Fibroblast of the aortic adventitia (primary cell): Measurements from ENCODE around the gene TBC1D28. TPM values are rescaled to one million over a fixed set of nuclear protein-coding genes. Genes with fewer than 3 reads are reported as not detected.
A peak's percentile ranks its signal among the peaks of the same experiment; 100 is the strongest.
"Not testable (repeated sequence)": the region's sequence is repeated elsewhere in the genome, so short reads cannot be mapped to it uniquely, and the experiment has no call there.

Source experiments
- DNase-seq: peaks from one replicate; pipeline ENCODE4 v3.0.0-alpha.2; 2010; ENCODE audit warnings: low read depth
- H3K4me3 ChIP-seq: 2 replicates; pipeline ENCODE4 v1.5.1; 2011; ENCODE audit warnings: low read depth, mild to moderate bottlenecking, control low read depth, low read length, moderate library complexity
- total RNA-seq: library from RNA; depleted of rRNA; stranded (reverse); fragments of >200 nt; gene quantifications from 2 replicates; pipeline ENCODE4 v1.2.3, GENCODE V29; 2012; ENCODE audit warnings: low replicate concordance

The TBC1D28 gene
- total RNA-seq: not detected in 2 replicates

DNA sequence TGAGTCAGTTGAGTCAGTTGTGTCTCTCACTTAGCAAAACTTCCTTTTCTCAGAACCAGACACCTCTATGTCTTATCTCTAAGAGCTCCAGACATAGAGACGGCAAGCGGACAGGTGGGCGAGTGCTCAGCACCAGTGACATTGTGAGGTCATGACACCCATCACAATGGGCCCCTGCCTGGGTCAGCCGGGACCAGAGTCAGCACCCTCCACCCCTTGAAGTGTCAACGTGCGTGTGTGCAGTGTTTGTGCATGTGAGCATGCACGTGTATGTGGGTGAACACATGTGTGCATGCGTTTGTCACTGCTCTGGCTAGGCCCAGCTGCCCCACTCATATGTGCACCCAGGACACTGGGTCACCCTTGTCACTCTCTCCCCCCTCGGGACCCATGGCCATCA lies at the start of gene TBC1D28:
Gene TBC1D28, minus strand, starts transcription at position 101 of the 400 bp plus-strand sequence. CDS start 3,039 bp downstream, outside the sequence.
- not testable (repeated sequence) for DNase-seq

DNA sequence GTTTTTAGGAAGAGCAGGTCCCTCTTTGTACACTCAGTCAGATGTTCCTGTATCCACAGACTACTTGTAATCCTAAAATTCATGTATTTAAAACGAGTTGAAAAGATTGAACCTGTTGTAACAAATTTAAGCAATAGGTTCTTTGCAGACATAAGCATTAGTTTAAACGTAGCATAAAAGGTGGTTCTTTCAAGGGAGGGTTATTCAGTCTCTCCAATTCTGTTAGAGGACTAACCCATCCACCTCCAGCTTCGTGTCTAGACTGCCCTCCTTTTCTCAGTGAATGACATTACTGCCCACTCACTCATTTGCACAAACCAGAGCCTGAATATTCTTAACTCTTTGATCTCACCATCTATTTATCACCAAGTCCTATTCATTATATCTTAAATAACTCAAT lies 38.5 kb upstream of the TBC1D28 start:
- H3K4me3 ChIP-seq: peak overlapping the region; percentile 37
- peak; percentile 9 for DNase-seq

More for the DNA sequence above, at the start of gene TBC1D28:
- not testable (repeated sequence) for H3K4me3 ChIP-seq

DNA sequence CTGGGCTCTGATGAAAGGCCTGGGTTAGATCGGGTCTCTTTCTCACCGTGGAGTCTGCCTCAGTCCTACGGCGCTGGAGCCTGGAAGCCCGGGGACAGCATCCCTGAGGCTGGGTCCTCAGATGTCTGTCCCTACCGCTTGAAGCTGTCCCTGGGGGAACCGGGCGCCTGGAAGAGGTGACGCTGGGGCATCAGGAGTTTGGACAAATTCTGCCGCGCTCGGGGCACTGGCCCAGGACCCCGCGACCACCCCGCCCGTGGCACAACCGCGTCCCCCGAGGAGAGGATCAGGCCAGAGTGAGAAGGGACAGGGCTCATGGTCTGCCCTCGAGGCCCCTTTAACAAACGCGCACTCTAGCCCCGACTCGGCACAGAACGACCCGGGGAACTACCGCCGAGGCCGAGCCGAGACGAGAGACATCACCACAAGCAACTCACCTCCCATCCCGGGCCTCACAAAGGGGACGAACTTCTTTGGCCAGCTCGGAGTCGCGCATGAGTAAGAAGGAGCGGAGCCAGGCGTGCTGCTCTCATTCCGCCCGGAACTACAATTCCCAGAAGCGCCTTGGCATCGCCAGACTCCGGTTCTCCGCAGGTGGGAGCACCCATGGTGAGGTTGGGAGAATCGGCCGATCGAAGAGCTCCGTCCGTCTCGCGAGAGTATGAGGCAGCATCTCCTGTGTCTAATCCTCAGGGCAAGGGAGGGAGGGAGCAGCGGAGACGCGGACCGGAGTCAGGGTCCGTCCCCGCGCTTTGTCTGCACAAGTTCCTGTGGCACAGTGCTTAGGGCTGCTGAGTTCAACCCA lies 37.8 kb upstream of the TBC1D28 start, which contains the start of gene FOXO3B:
Gene FOXO3B, minus strand, starts transcription at position 548 of the 805 bp plus-strand sequence. CDS start 663 bp downstream, outside the sequence.
- H3K4me3 ChIP-seq: peak within 1 kb of the TSS; percentile 66
- peak; percentile 90 for DNase-seq

DNA sequence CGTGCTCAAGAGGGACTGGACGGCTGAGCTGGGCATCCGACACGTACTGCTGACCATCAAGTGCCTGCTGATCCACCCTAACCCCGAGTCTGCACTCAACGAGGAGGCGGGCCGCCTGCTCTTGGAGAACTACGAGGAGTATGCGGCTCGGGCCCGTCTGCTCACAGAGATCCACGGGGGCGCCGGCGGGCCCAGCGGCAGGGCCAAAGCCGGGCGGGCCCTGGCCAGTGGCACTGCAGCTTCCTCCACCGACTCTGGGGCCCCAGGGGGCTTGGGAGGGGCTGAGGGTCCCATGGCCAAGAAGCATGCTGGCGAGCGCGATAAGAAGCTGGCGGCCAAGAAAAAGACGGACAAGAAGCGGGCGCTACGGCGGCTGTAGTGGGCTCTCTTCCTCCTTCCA lies 33.2 kb upstream of the TBC1D28 start:
- DNase-seq, H3K4me3 ChIP-seq: not testable (repeated sequence)

DNA sequence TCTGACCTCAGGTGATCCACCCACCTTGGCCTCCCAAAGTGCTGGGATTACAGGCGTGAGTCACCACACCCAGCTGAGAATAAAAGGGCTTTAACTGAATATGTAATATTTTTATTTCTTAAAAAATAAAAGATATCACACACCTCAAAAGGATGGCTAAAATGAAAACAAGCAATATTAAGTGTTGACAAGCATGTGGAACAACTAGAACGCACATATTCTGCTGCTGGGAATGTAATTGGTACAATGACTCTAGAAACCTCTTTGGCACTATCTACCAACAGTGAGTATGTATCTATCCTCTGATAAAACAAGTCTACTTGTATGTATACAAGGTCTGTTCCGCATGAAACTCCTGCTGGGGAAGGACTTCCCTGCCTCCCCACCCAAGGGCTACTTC lies 32.7 kb upstream of the TBC1D28 start:
- not testable (repeated sequence) for H3K4me3 ChIP-seq, DNase-seq

DNA sequence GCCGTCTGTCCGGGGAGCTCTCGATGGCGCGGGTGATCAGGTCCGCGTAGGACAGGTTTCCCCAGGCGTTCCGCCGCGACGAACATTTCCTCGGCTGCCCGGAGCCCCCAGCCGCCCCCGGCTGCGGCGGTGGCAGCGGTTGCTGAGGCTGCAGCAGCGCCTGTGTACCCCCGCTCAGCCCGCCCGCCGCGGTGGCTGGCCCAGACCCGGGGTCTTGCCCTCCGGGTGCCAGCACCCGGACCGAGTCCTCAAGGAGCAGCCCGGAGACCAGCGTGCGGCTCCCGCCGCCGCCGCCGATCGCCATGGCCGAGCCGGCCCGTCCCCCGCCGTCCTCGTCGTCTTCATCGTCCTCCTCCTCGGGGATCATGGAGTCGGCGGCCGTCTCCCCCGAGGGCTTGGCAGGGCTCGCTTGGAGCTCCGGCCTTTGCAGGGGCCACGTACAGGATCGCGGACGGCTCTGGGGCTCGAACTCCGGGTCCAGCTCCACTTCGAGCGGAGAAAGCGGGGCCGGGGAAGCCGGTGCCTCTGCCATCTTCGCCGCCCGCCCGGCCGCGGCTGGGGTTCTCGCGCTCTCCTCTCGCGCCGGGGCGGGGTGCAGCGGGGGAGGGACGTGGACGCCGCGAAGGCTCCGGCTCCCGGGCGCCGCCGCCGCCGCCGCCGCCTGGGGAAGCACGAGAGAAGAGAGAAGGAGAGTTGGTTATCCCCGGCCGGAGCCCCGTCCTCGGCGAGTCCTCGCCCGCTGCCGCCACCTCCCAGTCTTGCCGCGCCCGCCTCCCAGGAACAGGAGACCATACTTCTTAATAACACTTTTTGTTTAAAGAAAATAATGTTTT lies 28.4 kb upstream of the TBC1D28 start:
- H3K4me3 ChIP-seq, DNase-seq: not testable (repeated sequence)

DNA sequence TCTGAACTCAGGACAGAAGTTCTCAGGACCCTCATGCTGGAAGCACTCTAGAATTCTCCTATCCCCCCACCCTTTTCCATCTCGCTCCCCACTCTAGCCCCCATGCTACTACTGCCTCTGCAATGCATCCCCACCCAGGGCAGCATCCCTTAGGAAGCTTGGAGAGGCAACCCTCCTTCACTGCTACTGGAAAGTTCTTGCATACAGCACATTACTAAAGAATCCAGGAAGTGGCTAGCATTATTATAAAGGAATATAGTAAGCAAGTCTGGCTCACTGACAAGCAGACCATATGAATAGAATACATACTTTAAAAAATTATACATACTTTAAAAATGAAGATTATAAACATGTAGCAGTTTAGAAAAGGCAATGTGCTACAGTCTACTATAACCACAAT lies 24.4 kb upstream of the TBC1D28 start:
- not testable (repeated sequence) for H3K4me3 ChIP-seq, DNase-seq

DNA sequence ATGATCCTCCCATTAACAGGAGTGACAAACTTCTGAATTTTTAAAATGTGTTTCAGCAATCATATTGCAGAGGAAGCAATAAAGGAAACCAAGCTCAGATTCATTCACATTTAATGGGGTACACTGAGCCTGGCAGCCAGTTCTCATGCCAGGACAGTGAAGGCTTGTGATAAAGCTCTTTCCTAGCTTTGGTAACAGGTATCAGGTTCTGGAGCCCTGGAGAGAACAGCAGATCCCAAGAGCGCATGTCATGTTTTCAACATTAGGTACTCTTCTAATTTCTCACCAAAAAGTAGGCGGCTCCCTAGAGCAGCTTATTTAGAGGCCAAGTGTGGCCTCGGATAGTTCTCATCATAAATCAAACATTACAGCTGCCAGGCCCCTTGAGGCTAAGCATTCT lies 23.3 kb upstream of the TBC1D28 start:
- not testable (repeated sequence) for H3K4me3 ChIP-seq, DNase-seq

DNA sequence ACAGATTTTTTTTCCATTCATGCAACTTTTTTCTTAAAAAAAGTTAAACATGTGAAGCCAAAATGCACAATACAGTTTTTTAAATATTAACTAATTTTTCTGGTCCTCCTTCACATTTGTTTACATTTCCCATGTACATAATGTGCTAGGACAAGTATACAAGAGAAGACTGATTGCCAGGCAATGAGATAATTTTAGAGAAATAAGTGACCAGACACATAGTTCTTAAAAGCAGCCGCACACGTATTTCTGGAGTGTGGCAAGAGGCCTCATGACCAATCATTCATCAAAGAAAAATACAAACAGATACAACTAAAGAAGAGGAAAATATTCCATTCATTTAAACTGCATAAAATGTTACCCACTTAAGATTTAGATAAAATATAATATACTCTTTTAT lies 22.1 kb upstream of the TBC1D28 start:
- not testable (repeated sequence) for H3K4me3 ChIP-seq, DNase-seq

DNA sequence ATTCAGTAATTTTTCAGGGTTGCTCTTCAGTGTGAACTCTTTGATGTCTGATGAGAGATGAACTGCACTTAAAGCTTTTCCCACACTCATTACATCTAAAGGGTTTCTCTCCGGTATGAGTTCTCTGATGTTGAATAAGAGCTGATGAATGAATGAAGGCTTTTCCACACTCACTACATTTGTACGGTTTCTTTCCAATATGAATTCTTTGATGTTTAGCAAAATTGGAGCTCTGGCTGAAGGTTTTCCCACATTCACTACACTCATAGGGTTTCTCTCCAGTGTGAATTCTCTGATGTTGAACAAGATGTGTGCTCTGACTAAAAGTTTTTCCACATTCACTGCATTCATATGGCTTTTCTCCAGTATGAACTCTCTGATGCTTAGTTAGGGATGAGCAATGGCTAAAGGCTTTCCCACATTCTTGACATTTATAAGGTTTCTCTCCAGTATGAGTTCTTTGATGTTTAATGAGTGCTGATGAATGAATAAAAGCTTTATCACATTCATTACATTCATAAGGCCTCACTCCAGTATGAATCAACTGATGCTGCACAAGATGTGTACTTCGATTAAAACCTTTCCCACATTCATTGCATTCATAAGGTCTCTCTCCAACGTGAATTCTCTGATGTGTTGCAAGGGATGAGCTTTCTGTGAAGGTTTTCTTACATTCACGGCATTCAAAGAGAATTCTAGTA lies 17.9 kb upstream of the TBC1D28 start:
- DNase-seq: peak; percentile 0
- not testable (repeated sequence) for H3K4me3 ChIP-seq

DNA sequence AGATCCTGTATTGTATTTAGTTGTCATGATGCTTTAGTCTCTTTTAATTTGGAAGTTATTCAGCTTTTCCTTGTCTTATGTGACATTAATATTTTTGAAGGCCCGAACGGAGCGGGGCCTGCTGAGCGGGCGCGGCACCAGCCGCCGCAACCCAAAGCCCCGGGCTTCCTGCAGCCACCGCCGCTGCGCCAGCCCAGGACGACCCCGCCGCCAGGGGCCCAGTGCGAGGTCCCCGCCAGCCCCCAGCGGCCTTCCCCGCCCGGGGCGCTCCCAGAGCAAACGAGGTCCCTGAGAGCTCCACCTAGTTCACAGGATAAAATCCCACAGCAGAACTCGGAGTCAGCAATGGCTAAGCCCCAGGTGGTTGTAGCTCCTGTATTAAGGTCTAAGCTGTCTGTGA lies 5.9 kb upstream of the TBC1D28 start:
- DNase-seq, H3K4me3 ChIP-seq: not testable (repeated sequence)

DNA sequence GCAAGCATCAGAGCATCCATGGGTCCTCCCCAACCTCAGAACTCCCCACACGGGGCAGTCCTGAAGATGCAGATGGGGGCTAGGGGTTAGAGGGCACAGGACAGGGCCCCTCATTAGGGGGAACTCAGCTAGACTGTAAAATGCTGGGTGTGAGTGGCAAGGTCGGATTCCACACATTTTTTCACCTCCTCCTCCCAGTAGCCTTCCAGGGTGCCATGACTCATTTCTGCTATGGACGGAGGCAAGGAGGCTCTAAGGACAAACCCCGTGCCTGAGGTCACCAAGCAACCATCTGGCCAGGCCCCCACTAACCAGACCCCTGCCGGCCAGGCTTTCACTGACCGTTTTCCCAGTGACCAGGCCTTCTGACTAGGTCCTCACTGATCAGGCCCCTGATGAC lies 1.1 kb downstream of the TBC1D28 start:
- not testable (repeated sequence) for DNase-seq

DNA sequence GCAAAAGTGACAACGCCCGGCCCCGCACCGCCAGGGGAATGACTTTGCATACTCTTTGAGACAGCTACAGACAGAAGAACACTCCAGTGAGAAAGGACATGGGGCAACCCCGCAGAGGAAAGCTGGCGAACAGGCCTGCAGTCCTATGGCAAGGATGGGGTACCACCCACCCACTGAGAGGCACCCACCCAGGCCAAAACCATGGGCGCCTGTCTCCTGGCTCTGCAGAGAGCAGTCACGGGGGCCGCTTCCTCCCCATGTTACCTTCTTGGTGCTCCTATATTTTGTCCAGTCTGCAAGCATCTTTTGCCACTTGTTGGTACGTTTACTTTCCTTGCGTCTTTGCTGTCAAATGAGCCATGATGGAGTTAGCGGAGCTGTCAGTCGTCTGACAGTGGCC lies 5.8 kb downstream of the TBC1D28 start:
- DNase-seq, H3K4me3 ChIP-seq: not testable (repeated sequence)

More for the DNA sequence above, 1.1 kb downstream of the TBC1D28 start:
- not testable (repeated sequence) for H3K4me3 ChIP-seq

DNA sequence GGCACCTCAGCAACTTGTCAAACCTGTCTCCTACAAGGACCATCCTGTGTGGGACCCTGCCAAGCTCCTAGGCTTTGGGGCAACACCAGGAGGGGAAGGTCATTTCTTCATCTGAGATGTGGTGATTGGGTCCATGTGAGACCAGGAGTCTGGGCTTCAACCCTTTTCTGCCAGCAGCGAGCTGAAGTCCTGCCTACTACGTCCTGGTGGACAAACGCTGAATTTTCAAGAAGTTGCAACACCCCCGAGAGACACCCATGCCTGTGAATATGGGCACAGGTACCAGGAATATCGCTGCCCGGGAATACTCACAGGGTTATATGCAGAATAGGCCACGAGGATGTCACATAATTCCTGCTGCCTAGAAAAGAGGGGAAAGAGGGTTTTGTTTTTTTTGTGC lies 8.0 kb downstream of the TBC1D28 start:
- not testable (repeated sequence) for H3K4me3 ChIP-seq, DNase-seq

DNA sequence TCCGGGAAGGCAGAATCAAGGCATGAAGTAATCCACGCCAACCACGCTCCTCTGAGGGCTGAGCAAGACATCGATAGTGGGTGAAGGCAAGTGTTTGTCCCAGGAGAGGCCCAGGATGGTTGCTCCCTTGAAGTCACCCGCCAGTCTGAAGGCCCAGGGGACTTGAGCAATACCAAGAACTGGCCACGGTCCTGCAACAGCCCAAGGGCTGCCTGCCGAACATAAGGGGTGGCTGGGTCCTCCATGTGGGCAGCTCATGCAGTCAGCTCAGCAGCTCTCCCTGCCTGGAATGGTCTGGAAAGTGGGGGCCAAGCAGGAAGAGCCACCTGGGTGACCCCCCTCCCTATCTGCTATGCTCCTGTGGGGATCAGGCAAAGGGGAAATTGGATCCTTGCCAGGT lies 8.4 kb downstream of the TBC1D28 start:
- not testable (repeated sequence) for H3K4me3 ChIP-seq, DNase-seq

DNA sequence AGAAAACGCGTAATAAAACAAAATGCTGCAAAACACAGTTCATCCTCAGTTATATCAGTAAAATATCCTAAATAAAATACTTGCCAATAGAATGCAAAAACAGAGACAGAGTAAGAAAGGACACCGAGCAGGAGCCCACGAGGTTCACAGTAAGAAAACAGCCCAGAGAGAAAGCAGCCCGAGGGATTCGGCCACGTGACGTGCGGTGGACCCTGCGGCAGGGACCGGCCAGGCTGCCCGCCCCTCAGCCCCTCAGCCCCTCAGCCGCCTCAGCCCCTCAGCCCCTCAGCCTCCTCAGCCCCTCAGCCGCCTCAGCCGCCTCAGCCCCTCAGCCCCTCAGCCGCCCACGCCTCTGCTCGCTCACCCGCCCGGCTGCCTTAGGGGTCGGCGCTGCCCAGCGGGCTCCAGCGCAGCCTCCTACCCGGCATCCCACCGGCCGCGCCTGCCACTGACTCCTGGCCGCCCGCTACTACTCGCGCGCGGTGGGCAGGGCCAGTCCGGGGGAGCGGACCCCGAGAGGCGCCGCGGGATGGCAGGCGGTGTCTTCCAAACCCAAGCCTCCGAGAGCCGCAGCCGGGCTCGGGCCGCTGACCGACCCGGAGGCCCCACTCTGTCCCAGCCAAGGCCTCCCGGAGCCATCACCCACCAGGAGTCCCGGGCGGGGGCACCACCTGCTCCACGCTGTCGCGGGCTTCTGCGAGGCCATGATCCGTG lies 9.5 kb downstream of the TBC1D28 start:
- DNase-seq: not testable (repeated sequence)

More for the DNA sequence above, 9.5 kb downstream of the TBC1D28 start:
- H3K4me3 ChIP-seq: not testable (repeated sequence)
